Activated naive CD4-positive, alpha-beta T cell treated with anti-CD3 and anti-CD28 coated beads for 36 hours (primary cell): ENCODE results near the gene NPSR1. TPM values are rescaled to one million over a fixed set of nuclear protein-coding genes. Genes with fewer than 3 reads are reported as not detected.

Experiments used
- CTCF ChIA-PET: fragments of 350-600 bp; sonication (Branson Sonifier 250); formaldehyde crosslinking; loops from one replicate; lab custom pipeline; 2021; ENCODE audit warnings: antibody characterized with exemption; lab: Charles Lee
- DNase-seq: peaks from one replicate; pipeline ENCODE4 v3.0.0-alpha.2; 2020
- H3K27ac Mint-ChIP-seq: one replicate; pipeline ENCODE4 v1.8.0; 2021; ENCODE audit warnings: mild to moderate bottlenecking, mixed read lengths
- H3K27me3 Mint-ChIP-seq: one replicate; pipeline ENCODE4 v1.8.0; 2021; ENCODE audit warnings: low read depth, mixed read lengths
- H3K36me3 Mint-ChIP-seq: one replicate; pipeline ENCODE4 v1.8.0; 2021; ENCODE audit warnings: low read depth, mixed read lengths
- H3K4me1 Mint-ChIP-seq: one replicate; pipeline ENCODE4 v1.8.0; 2021; ENCODE audit warnings: low read depth, mixed read lengths
- H3K4me3 Mint-ChIP-seq: one replicate; pipeline ENCODE4 v1.8.0; 2021; ENCODE audit warnings: mild to moderate bottlenecking, moderate library complexity, mixed read lengths
- H3K9me3 Mint-ChIP-seq: one replicate; pipeline ENCODE4 v1.8.0; 2021; ENCODE audit warnings: mixed read lengths
- intact Hi-C: fragments of 100-400 bp; cut with micrococcal nuclease; formaldehyde crosslinking; loops from one replicate; pipeline ENCODE4 v1.15.1; 2023
- total RNA-seq, 2 experiments: library from RNA; stranded (reverse); gene quantifications; one replicate each; pipeline ENCODE4 v1.2.3, GENCODE V29; 2021

NPSR1 gene
- total RNA-seq, 2 experiments from 2014 or later = not detected

GRCh38 chr7:34664755-34665154, 6.7 kb downstream of the NPSR1 start:
- CTCF ChIA-PET = interaction anchor here (1.2 kb wide), 1 partner anchor 11 kb away, joined by 3 read pairs; no protein-coding TSS in a partner anchor
- intact Hi-C loops = no loop called here
- H3K4me3 Mint-ChIP-seq = no peak overlapping the region
- no peaks in the 10 kb centered on the region for H3K4me1 Mint-ChIP-seq
- H3K27ac Mint-ChIP-seq = no peak overlapping the region
- H3K9me3 Mint-ChIP-seq = no peaks in the 10 kb centered on the region
- no peak for DNase-seq
- peaks cover 14% of the 10 kb centered on the region for H3K27me3 Mint-ChIP-seq
- H3K36me3 Mint-ChIP-seq = no peaks in the 10 kb centered on the region

GRCh38 chr7:34672430-34672829, 14.4 kb downstream of the NPSR1 start:
- no peak for DNase-seq
- H3K4me3 Mint-ChIP-seq = no peak overlapping the region
- peaks cover 14% of the 10 kb centered on the region for H3K27me3 Mint-ChIP-seq
- no peaks in the 10 kb centered on the region for H3K36me3 Mint-ChIP-seq
- intact Hi-C loops = loop anchor here (10.0 kb wide), 2 partner anchors 252 to 952 kb away; no protein-coding TSS in a partner anchor
- no peaks in the 10 kb centered on the region for H3K4me1 Mint-ChIP-seq
- no peak overlapping the region for H3K27ac Mint-ChIP-seq
- CTCF ChIA-PET = no interaction called here
- no peaks in the 10 kb centered on the region for H3K9me3 Mint-ChIP-seq

DNA sequence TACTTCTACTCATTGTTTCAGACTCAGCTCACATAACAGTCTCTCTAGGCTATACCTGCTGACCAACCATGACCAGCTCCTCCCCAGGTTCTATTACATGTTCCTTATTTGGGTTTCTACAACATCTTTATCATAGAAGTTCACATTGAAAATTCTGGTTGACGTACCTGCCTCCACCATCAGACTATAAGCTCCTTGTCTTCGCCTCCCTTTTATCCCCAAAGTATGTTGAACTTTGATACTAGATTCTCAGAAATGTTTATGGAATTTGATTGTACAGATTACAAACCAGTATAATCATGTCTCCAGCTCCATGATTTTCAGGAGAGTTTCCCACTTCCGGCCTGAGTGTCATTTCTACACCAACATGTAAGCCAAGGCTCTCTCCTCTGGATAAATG, 15.0 kb downstream of the NPSR1 start:
- Mint-ChIP-seq H3K4me1 (no peaks in the 10 kb centered on the region), H3K27ac (no peak overlapping the region), H3K4me3 (no peak overlapping the region), H3K36me3 (no peaks in the 10 kb centered on the region), H3K9me3 (no peaks in the 10 kb centered on the region), H3K27me3 (peaks cover 14% of the 10 kb centered on the region)
- DNase-seq = no peak
- CTCF ChIA-PET = no interaction called here
- intact Hi-C loops = loop anchor here (10.0 kb wide), 2 partner anchors 252 to 952 kb away; no protein-coding TSS in a partner anchor

DNA sequence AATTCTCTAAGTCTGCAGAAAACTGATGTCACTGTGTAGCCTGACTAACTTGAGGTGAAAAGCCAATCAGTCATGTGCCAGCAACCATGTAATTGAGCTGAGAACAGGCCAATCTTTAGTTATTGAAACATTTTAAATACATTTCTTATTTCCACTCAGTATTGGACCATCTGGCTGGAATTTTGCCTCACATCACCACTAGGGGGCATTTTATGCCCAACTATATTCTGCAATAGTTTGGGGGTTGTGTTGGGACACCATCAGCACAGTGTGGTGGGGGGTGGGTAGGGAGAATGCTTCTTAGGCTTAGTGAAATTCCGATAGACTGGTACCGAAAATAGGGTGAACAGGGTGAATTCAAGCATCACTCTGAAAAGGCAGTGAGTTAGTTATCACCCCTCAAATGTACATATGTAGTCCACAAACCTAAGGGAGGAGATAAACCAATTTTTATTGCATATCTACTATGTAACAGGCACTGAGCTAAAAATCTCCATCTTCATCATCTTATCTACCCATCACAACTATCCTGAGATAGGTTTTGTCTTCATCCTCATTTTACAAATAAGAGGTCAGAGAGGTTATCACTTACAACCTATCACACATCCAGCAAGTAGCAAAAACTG, 17.8 kb downstream of the NPSR1 start:
- no peaks in the 10 kb centered on the region for H3K4me1 Mint-ChIP-seq
- DNase-seq = peak; percentile 37
- CTCF ChIA-PET = interaction anchor here (0.7 to 2.8 kb wide), 6 partner anchors 9 to 148 kb away, joined by 3 to 11 read pairs (median 3); no protein-coding TSS in a partner anchor
- H3K27ac Mint-ChIP-seq = no peak overlapping the region
- H3K9me3 Mint-ChIP-seq = no peaks in the 10 kb centered on the region
- H3K4me3 Mint-ChIP-seq = no peak overlapping the region
- peaks cover 4% of the 10 kb centered on the region for H3K27me3 Mint-ChIP-seq
- intact Hi-C loops = loop anchor here (1.0 to 10.0 kb wide), 4 partner anchors 249 to 949 kb away; no protein-coding TSS in a partner anchor
- H3K36me3 Mint-ChIP-seq = no peaks in the 10 kb centered on the region

- CTCF ChIA-PET = interaction anchor here (0.8 kb wide), 1 partner anchor 26 kb away, joined by 3 read pairs; no protein-coding TSS in a partner anchor
- Mint-ChIP-seq H3K27ac (no peak overlapping the region), H3K4me1 (no peaks in the 10 kb centered on the region), H3K27me3 (peaks cover 4% of the 10 kb centered on the region), H3K4me3 (no peak overlapping the region), H3K36me3 (no peaks in the 10 kb centered on the region), H3K9me3 (no peaks in the 10 kb centered on the region)
- intact Hi-C loops = loop anchor here (5.0 to 10.0 kb wide), 3 partner anchors 247 to 947 kb away; no protein-coding TSS in a partner anchor
- no peak for DNase-seq
These were observed 19.5 kb downstream of the NPSR1 start for GRCh38 chr7:34677491-34677890.

GRCh38 chr7:34687529-34687928, 29.5 kb downstream of the NPSR1 start:
- no peak for DNase-seq
- Mint-ChIP-seq H3K9me3 (peaks cover 9% of the 10 kb centered on the region), H3K4me3 (no peak overlapping the region), H3K27ac (no peak overlapping the region), H3K27me3 (peaks cover 2% of the 10 kb centered on the region), H3K4me1 (no peaks in the 10 kb centered on the region), H3K36me3 (no peaks in the 10 kb centered on the region)
- CTCF ChIA-PET = no interaction called here
- intact Hi-C loops = no loop called here

DNA sequence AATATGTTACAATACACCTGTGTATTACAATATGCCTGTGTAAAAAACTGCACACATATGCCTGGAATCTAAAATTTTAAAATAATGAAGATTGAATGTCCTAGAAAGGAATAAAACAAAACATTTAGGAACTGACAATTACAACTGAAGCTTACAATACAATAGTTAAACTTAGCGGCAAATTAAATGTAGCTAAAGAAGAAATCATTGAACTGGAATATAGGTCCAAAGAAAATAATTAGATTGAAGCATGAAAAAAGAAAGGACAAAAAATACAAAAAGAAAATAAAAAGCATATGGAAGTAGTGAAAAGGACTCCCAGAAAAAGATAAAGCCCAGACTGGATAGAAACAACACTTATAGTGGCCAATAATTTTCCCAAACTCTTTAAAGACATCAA, 38.4 kb downstream of the NPSR1 start:
- H3K36me3 Mint-ChIP-seq = no peaks in the 10 kb centered on the region
- no peak overlapping the region for H3K4me3 Mint-ChIP-seq
- no peak for DNase-seq
- no peak overlapping the region for H3K27ac Mint-ChIP-seq
- H3K9me3 Mint-ChIP-seq = peaks cover 16% of the 10 kb centered on the region
- intact Hi-C loops = no loop called here
- H3K27me3 Mint-ChIP-seq = no peaks in the 10 kb centered on the region
- CTCF ChIA-PET = interaction anchor here (1.3 kb wide), 1 partner anchor 27 kb away, joined by 4 read pairs; no protein-coding TSS in a partner anchor
- no peaks in the 10 kb centered on the region for H3K4me1 Mint-ChIP-seq

GRCh38 chr7:34709771-34710170, 51.8 kb downstream of the NPSR1 start:
- DNase-seq = no peak
- H3K9me3 Mint-ChIP-seq = no peaks in the 10 kb centered on the region
- intact Hi-C loops = no loop called here
- H3K4me1 Mint-ChIP-seq = no peaks in the 10 kb centered on the region
- no peak overlapping the region for H3K4me3 Mint-ChIP-seq
- CTCF ChIA-PET = interaction anchor here (0.6 kb wide), 1 partner anchor 220 kb away, joined by 3 read pairs; no protein-coding TSS in a partner anchor
- no peak overlapping the region for H3K27ac Mint-ChIP-seq
- H3K27me3 Mint-ChIP-seq = peaks cover 8% of the 10 kb centered on the region
- no peaks in the 10 kb centered on the region for H3K36me3 Mint-ChIP-seq

DNA sequence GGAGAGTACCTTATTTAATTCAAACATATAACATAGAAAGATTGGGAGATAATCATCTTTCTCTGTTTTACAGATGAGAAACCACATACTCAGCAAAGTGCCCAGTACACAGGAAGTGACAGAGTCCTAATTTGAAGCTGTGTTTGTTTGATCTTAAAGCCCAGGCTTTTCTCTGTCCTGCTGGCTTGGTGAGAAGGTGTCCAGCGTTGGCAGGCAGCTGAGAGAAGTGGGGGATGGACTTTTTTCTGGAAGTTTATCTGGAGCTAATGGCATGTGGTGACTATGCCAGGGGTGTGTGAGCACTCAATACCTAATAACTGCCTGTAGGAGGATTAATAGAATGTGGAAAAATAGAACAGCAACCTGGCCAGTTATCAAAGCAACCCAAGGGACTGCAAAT, 60.8 kb downstream of the NPSR1 start:
- Mint-ChIP-seq H3K4me3 (no peak overlapping the region), H3K36me3 (no peaks in the 10 kb centered on the region), H3K9me3 (no peaks in the 10 kb centered on the region), H3K27ac (no peak overlapping the region), H3K27me3 (no peaks in the 10 kb centered on the region), H3K4me1 (peaks cover 11% of the 10 kb centered on the region)
- intact Hi-C loops = no loop called here
- no peak for DNase-seq
- CTCF ChIA-PET = interaction anchor here (0.6 kb wide), 1 partner anchor 75 kb away, joined by 3 read pairs; no protein-coding TSS in a partner anchor

- Mint-ChIP-seq H3K4me3 (no peak overlapping the region), H3K36me3 (no peaks in the 10 kb centered on the region), H3K9me3 (no peaks in the 10 kb centered on the region), H3K27ac (no peak overlapping the region), H3K27me3 (no peaks in the 10 kb centered on the region), H3K4me1 (peaks cover 18% of the 10 kb centered on the region)
- no peak for DNase-seq
- CTCF ChIA-PET = no interaction called here
- intact Hi-C loops = loop anchor here (10.0 kb wide), 1 partner anchor 395 kb away; no protein-coding TSS in a partner anchor
These were observed 61.6 kb downstream of the NPSR1 start for GRCh38 chr7:34719636-34720035.

- H3K27ac Mint-ChIP-seq = no peak overlapping the region
- no peak overlapping the region for H3K4me3 Mint-ChIP-seq
- no peaks in the 10 kb centered on the region for H3K36me3 Mint-ChIP-seq
These were observed 62.3 kb downstream of the NPSR1 start for GRCh38 chr7:34720289-34720688.

DNA sequence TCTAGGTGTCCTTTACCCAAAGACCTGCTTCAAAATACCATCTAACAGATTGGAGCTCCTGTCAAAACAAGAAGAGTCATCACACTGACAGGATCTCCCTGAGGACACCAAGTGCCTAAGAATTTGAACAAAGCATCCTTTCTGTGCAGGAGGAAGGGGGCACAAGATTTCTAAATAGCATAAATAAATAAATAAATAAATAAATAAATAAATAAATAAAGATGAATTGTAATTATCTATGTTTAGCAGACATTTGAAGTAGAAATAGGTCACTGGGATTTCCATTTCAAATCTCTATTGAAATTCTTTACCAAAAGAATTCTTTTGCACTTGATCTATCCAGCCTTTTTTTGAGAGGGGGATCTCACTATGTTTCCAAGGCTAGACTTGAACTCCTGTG, 65.3 kb downstream of the NPSR1 start:
- no peaks in the 10 kb centered on the region for H3K9me3 Mint-ChIP-seq
- H3K4me3 Mint-ChIP-seq = no peak overlapping the region
- H3K4me1 Mint-ChIP-seq = peaks cover 17% of the 10 kb centered on the region
- no peaks in the 10 kb centered on the region for H3K36me3 Mint-ChIP-seq
- DNase-seq = no peak
- H3K27ac Mint-ChIP-seq = no peak overlapping the region
- no peaks in the 10 kb centered on the region for H3K27me3 Mint-ChIP-seq
- CTCF ChIA-PET = interaction anchor here (1.0 kb wide), 1 partner anchor 27 kb away, joined by 4 read pairs; no protein-coding TSS in a partner anchor
- intact Hi-C loops = loop anchor here (10.0 kb wide), 1 partner anchor 399 kb away; no protein-coding TSS in a partner anchor

More at GRCh38 chr7:34720289-34720688, 62.3 kb downstream of the NPSR1 start:
- intact Hi-C loops = loop anchor here (10.0 kb wide), 1 partner anchor 395 kb away; no protein-coding TSS in a partner anchor
- Mint-ChIP-seq H3K27me3 (no peaks in the 10 kb centered on the region), H3K4me1 (peaks cover 19% of the 10 kb centered on the region), H3K9me3 (no peaks in the 10 kb centered on the region)
- no peak for DNase-seq
- CTCF ChIA-PET = interaction anchor here (0.7 kb wide), 1 partner anchor 212 kb away, joined by 3 read pairs; no protein-coding TSS in a partner anchor
